ENCODE data around the gene BRAF.

- TF ChIP-seq POLR2A (IDR thresholded peaks at IDR 0.05; ENCODE audit: low read depth, low read length): no peak
- TF ChIP-seq POLR2AphosphoS5 (IDR thresholded peaks at IDR 0.05; ENCODE audit: low read depth, low read length): no peak
- TF ChIP-seq TAF1 (IDR thresholded peaks at IDR 0.05; ENCODE audit: borderline replicate concordance, low read depth, low read length): no peak
Measured at GRCh38 chr7:140908361-140908760, 16.4 kb downstream of the BRAF start.
